Vagina (tissue), 2 donors: ENCODE data around the gene WDR11.
"Not testable (repeated sequence)": the region's sequence is repeated elsewhere in the genome, so short reads cannot be mapped to it uniquely, and the experiment has no call there.

Source experiments
- POLR2A ChIP-seq, 2 donors: fragments of 450-650 bp; IDR thresholded peaks; one replicate each; pipeline ENCODE4 v1.6.1; 2017; ENCODE audit warnings: antibody characterized with exemption in 2 of 2, mild to moderate bottlenecking in 2 of 2, moderate library complexity in 2 of 2
- POLR2AphosphoS5 ChIP-seq, 2 donors: sonication (generic); formaldehyde crosslinking; IDR thresholded peaks; one replicate each; pipeline ENCODE4 v1.9.0; 2017; ENCODE audit warnings: antibody characterized with exemption in 2 of 2, mild to moderate bottlenecking in 2 of 2, low read depth in 1 of 2; ENCODE audit not compliant: insufficient read depth in 1 of 2
- TF ChIP-seq, protein P1 (sequence below), 3 experiments: fragments of 450-650 bp in 2 of 3; fragments of 200-600 bp in 1 of 3; sonication (generic) in 1 of 3; IDR thresholded peaks; one replicate each; pipeline ENCODE4 v1.5.1; 2017 to 2019; ENCODE audit warnings: antibody characterized with exemption in 3 of 3, mild to moderate bottlenecking in 2 of 3, moderate library complexity in 2 of 3

DNA sequence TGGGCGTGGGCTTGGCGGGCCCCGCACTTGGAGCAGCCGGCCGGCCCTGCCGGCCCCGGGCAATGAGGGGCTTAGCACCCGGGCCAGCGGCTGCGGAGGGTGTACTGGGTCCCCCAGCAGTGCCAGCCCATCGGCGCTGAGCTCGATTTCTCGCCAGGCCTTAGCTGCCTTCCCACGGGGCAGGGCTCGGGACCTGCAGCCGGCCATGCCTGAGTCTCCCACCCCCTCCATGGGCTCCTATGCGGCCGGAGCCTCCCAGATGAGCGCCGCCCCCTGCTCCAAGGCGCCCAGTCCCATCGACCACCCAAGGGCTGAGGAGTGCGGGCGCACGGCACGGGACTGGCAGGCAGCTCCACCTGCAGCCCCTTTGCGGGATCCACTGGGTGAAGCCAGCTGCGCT, 72.7 kb downstream of the WDR11 start:
- TF ChIP-seq, protein P1, sequence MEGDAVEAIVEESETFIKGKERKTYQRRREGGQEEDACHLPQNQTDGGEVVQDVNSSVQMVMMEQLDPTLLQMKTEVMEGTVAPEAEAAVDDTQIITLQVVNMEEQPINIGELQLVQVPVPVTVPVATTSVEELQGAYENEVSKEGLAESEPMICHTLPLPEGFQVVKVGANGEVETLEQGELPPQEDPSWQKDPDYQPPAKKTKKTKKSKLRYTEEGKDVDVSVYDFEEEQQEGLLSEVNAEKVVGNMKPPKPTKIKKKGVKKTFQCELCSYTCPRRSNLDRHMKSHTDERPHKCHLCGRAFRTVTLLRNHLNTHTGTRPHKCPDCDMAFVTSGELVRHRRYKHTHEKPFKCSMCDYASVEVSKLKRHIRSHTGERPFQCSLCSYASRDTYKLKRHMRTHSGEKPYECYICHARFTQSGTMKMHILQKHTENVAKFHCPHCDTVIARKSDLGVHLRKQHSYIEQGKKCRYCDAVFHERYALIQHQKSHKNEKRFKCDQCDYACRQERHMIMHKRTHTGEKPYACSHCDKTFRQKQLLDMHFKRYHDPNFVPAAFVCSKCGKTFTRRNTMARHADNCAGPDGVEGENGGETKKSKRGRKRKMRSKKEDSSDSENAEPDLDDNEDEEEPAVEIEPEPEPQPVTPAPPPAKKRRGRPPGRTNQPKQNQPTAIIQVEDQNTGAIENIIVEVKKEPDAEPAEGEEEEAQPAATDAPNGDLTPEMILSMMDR (IDR thresholded peaks at IDR 0.05): not testable (repeated sequence)
- TF ChIP-seq POLR2A (IDR thresholded peaks at IDR 0.05); POLR2AphosphoS5 (IDR thresholded peaks at IDR 0.05; ENCODE audit: insufficient read depth in 1 of 2, low read depth in 1 of 2): not testable (repeated sequence)
